Stimulated activated CD8-positive, alpha-beta memory T cell treated with anti-CD3 and anti-CD28 coated beads, Interleukin-7, amount 100 ng/mL, for 4 hours (primary cell): ENCODE results near the gene KRTAP19-2.
"Not testable (repeated sequence)": the region's sequence is repeated elsewhere in the genome, so short reads cannot be mapped to it uniquely, and the experiment has no call there.

ENCODE experiments used
- DNase-seq, 2 donors: peaks; one replicate each; pipeline ENCODE4 v3.0.0-alpha.2; 2020; ENCODE audit warnings: low read depth in 2 of 2

The KRTAP19-2 gene

GRCh38 chr21:30487336-30487735 is at the start of gene KRTAP19-2:
KRTAP19-2 (minus strand) TSS chr21:30487436; CDS start chr21:30487348, 88 bp downstream.
- DNase-seq, result no peak

- no peak for DNase-seq
These were observed 31.6 kb upstream of the KRTAP19-2 start for GRCh38 chr21:30518876-30519275.

- no peak for DNase-seq
These were observed 28.4 kb upstream of the KRTAP19-2 start for GRCh38 chr21:30515681-30516080.

GRCh38 chr21:30505621-30506205 is 18.5 kb upstream of the KRTAP19-2 start:
- DNase-seq, result not testable (repeated sequence)

GRCh38 chr21:30502041-30502440 is 14.8 kb upstream of the KRTAP19-2 start, which contains the start of gene KRTAP19-5:
KRTAP19-5 (minus strand) TSS chr21:30502141; CDS start chr21:30502090, 51 bp downstream.
- no peak for DNase-seq

- no peak for DNase-seq
These were observed 9.8 kb upstream of the KRTAP19-2 start, which contains the start of gene KRTAP19-4 for GRCh38 chr21:30497065-30497464. KRTAP19-4 (minus strand) TSS chr21:30497165; CDS start chr21:30497110, 55 bp downstream.

- no peak for DNase-seq
These were observed 4.8 kb upstream of the KRTAP19-2 start, which contains the start of gene KRTAP19-3 for GRCh38 chr21:30491963-30492428. KRTAP19-3 (minus strand) TSS chr21:30492013; CDS start chr21:30491957, 56 bp downstream.

GRCh38 chr21:30486180-30486579 is 1.1 kb downstream of the KRTAP19-2 start:
- no peak for DNase-seq

GRCh38 chr21:30482130-30482529 is 5.1 kb downstream of the KRTAP19-2 start:
- no peak for DNase-seq

GRCh38 chr21:30480145-30480544 is 7.1 kb downstream of the KRTAP19-2 start, which contains the start of gene KRTAP19-1:
KRTAP19-1 (minus strand) TSS chr21:30480367; CDS start chr21:30480317, 50 bp downstream.
- no peak for DNase-seq

GRCh38 chr21:30479259-30479658 is 8.0 kb downstream of the KRTAP19-2 start:
- no peak for DNase-seq

- DNase-seq, result no peak
These were observed 9.2 kb downstream of the KRTAP19-2 start for GRCh38 chr21:30478004-30478403.

- no peak for DNase-seq
These were observed 18.1 kb downstream of the KRTAP19-2 start for GRCh38 chr21:30468900-30469714.

GRCh38 chr21:30463713-30464112 is 23.5 kb downstream of the KRTAP19-2 start:
- no peak for DNase-seq

- no peak for DNase-seq
These were observed 38.7 kb downstream of the KRTAP19-2 start for GRCh38 chr21:30448514-30448913.

- DNase-seq, result no peak
These were observed 40.2 kb downstream of the KRTAP19-2 start for GRCh38 chr21:30447056-30447455.

- no peak for DNase-seq
These were observed 43.0 kb downstream of the KRTAP19-2 start for GRCh38 chr21:30444204-30444603.

GRCh38 chr21:30443226-30443625 is 44.0 kb downstream of the KRTAP19-2 start:
- DNase-seq, result no peak

- DNase-seq, result no peak
These were observed 47.3 kb downstream of the KRTAP19-2 start, which contains the start of gene KRTAP15-1 for GRCh38 chr21:30439975-30440374. KRTAP15-1 (plus strand) TSS chr21:30440275; CDS start chr21:30440328, 53 bp downstream.
